Frontal cortex (tissue), 4 donors: ENCODE results near the gene TTBK2. TPM values are rescaled to one million over a fixed set of nuclear protein-coding genes. Genes with fewer than 3 reads are reported as not detected.
"Not testable (repeated sequence)": the region's sequence is repeated elsewhere in the genome, so short reads cannot be mapped to it uniquely, and the experiment has no call there.

Experiments used
- DNase-seq, 2 donors: peaks; one replicate each; pipeline ENCODE4 v3.0.0; 2012; ENCODE audit warnings: low spot score in 2 of 2
- FAIRE-seq: peaks from 2 replicates; lab custom pipeline; 2012; peaks lifted over from hg19 to GRCh38; lab: Jason Lieb, UNC
- total RNA-seq: library from RNA; depleted of rRNA; stranded (reverse); fragments of >200 nt; gene quantifications from one replicate; pipeline ENCODE4 v1.2.3, GENCODE V29; 2014
- donor health status: control.
- donor health status: control.
- donor health status: control.

Gene TTBK2
- total RNA-seq, 1 donor from 2014 or later = 30.6 TPM

GRCh38 chr15:42911058-42911592, 9.5 kb downstream of the TTBK2 start:
- no peak for DNase-seq
- no peak for FAIRE-seq

DNA sequence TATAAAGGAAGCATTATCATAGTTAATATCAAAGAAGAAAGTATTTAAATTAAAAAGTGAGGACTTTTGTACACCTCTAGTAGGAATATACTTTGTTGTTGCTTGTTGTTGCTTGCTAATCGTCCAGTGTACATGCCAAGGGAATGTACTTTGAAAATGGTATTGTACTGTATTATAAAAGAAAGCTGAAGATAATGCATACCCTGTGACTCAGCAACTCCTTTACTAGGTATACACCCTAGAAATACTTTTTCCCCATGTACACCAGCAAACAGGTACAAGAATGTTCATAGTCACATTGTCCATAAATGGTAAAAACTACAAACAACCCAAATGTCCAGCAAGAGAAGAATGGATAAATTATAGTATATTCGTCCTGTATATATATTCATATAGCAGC, 12.0 kb downstream of the TTBK2 start:
- FAIRE-seq (no peak), DNase-seq (no peak)

DNA sequence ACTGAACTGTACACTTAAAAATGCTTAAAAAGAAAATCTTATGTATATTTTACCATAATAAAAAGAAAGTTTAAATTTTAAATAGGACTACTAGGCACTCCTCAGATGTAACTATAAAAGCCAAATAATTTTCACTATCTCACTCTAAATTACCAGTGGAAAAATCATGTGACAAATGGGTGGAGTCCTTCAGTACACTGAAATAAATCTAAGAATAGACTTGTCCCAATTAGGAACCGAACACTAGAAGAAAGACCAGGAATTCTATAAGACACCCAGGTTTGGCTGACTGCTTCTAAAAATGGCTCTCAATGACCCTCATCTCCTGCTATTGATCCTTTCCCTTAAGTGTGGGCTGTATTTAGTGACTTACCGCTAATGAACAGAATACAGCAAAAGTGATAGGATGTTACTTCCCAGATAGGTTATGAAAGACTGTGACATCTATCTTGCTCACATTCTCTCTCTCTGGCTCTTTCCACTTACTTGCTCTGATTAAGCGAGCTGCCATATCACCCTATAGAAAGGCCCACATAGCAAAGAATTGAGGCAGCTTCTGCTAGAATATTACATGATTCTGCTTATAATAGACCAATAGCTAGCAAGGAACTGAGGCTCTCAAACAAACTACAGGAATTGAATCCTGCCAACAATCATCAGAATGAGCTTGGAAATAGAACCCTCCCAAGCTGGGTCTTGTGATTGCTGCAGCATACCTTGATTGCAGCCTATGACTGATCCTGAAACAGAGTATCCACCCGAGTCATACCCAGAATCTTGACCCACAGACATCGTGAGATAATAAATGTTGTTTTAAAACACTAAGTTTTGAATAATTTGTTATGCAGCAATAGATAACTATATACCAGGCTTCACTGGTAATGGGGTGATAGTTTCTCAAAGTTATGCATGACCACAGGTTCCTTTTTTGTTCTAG, 16.9 kb downstream of the TTBK2 start:
- DNase-seq = no peak
- FAIRE-seq = no peak

GRCh38 chr15:42893911-42894310, 26.7 kb downstream of the TTBK2 start:
- DNase-seq, FAIRE-seq: not testable (repeated sequence)

- FAIRE-seq (no peak), DNase-seq (no peak)
Measured at GRCh38 chr15:42891569-42891968, 29.0 kb downstream of the TTBK2 start.

GRCh38 chr15:42890161-42890913, 30.2 kb downstream of the TTBK2 start:
- no peak for DNase-seq
- no peak for FAIRE-seq

GRCh38 chr15:42887384-42887783, 33.2 kb downstream of the TTBK2 start:
- not testable (repeated sequence) for DNase-seq, FAIRE-seq

- no peak for DNase-seq
- no peak for FAIRE-seq
Measured at GRCh38 chr15:42880121-42880520, 40.5 kb downstream of the TTBK2 start.

- no peak for FAIRE-seq
- no peak for DNase-seq
Measured at GRCh38 chr15:42879443-42879842, 41.1 kb downstream of the TTBK2 start.

DNA sequence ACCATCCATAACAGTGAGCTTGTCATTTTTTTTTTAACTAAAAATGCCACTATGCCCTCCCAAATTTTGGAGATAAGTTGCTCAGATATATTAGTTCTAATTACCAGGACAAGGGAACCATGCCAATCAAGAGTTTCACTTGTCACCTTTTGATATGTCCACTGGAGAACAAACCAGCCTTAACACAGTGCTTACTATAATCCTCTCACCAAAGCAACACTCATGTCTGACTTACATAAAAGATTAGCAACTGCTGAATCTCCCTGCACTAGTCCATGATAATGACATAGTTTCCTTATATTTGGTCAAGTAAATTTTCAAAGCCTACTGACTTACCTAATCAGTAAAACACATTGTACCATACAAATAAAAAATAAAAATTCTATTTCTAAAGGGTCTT, 44.4 kb downstream of the TTBK2 start:
- DNase-seq (no peak), FAIRE-seq (no peak)

DNA sequence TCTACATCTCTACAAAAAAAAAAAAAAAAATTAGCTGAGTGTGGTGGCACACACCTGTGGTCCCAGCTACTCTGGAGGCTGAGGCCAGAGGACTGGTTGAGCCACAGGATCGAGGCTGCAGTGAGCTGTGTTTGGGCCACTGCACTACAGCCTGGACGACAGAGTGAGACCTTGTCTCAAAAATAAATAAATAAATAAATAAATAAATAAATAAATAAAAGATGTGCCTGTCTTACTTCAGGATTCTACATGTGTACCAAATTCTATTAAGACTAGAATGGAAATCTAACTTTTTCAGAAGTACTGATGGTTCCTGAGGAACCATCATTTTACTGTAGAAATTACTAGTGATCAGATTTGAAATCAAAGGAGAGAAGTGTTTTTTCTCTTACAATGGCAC, 51.9 kb downstream of the TTBK2 start:
- DNase-seq = no peak

GRCh38 chr15:42863572-42864239, 56.9 kb downstream of the TTBK2 start:
- DNase-seq = no peak
- FAIRE-seq = no peak

More for the DNA sequence above, 51.9 kb downstream of the TTBK2 start:
- FAIRE-seq = no peak

GRCh38 chr15:42858999-42859789, 61.4 kb downstream of the TTBK2 start:
- DNase-seq (no peak), FAIRE-seq (no peak)

DNA sequence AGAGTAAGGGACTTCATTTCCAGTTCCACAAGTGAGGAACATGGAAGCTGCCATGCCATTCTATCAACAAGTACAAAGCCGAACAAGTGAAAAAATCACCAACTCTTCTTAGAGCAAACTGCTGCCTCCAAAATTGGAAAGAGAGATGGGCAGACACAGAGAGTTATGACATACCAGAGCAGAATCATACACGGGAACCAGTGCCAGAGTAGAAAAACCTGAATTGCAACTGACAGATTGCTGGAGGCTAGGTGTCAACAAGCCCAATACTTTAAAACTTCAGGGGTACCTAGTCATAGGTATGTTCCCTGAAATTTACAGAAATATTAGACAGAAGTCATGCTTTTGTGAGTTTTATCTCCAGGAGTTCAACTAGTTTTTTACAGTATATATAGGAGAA, 62.0 kb downstream of the TTBK2 start:
- DNase-seq (no peak), FAIRE-seq (no peak)

GRCh38 chr15:42854576-42854975, 66.0 kb downstream of the TTBK2 start:
- FAIRE-seq = no peak
- no peak for DNase-seq

GRCh38 chr15:42849836-42850235, 70.7 kb downstream of the TTBK2 start:
- FAIRE-seq (no peak), DNase-seq (no peak)

- no peak for FAIRE-seq
- DNase-seq = no peak
Measured at GRCh38 chr15:42848846-42849245, 71.7 kb downstream of the TTBK2 start.

DNA sequence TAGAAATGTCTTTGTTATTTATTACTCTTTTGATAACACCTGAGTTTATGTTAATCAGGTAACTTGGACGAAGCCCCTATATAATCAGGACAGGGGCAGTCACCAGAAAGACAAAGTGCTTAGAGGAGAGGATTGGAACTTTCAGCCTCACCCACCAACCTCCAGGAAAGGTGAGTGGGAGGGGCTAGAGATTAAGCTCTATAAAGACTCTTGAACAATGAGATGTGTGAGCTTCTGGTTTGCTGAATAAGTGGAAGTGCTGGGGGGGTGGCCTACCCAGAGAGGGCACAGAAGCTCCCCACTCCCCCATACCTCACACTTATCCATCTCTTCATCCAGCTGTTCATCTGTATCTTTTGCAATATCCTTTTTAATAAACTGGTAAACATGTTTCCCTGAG, 73.9 kb downstream of the TTBK2 start:
- no peak for DNase-seq
- FAIRE-seq = no peak

DNA sequence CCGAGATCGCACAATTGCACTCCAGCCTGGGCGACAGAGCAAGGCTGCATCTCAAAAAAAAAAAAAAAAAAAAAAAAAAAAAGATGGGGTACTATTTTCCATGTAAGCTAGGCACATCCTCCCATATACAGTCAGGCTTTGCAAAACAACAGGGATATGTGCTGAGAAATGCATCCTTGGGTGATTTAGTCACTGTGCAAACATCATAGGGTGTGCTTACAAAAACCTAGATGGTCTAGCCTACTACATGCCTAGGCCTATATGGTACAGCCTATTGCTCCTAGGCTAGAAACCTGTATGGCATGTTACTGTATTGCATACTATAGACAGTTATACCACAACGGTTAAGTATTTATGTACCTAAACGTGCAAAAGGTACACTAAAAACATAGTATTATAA, 75.0 kb downstream of the TTBK2 start:
- DNase-seq (no peak), FAIRE-seq (no peak)
